CD4-positive, alpha-beta T cell treated with Interleukin-21 for 1 hour (primary cell): ENCODE data around the gene ICE1.
A peak's percentile ranks its signal among the peaks of the same experiment; 100 is the strongest.
"Not testable (repeated sequence)": the region's sequence is repeated elsewhere in the genome, so short reads cannot be mapped to it uniquely, and the experiment has no call there.

Experiments
- DNase-seq: peaks from one replicate; pipeline ENCODE4 v3.0.0-alpha.2; 2020

The ICE1 gene

GRCh38 chr5:5492087-5492933, 69.8 kb downstream of the ICE1 start:
- peak; percentile 74 for DNase-seq

GRCh38 chr5:5492934-5493271, 70.4 kb downstream of the ICE1 start:
- DNase-seq = not testable (repeated sequence)

- peak; percentile 91 for DNase-seq
Observed at GRCh38 chr5:5494489-5495402, 72.3 kb downstream of the ICE1 start.

- peak; percentile 29 for DNase-seq
Observed at GRCh38 chr5:5497152-5497788, 74.8 kb downstream of the ICE1 start.

GRCh38 chr5:5499442-5499841, 77.0 kb downstream of the ICE1 start:
- DNase-seq = no peak

GRCh38 chr5:5504325-5504724, 81.8 kb downstream of the ICE1 start:
- no peak for DNase-seq

GRCh38 chr5:5505815-5506214, 83.3 kb downstream of the ICE1 start:
- no peak for DNase-seq

GRCh38 chr5:5508391-5508790, 85.9 kb downstream of the ICE1 start:
- no peak for DNase-seq

- no peak for DNase-seq
Observed at GRCh38 chr5:5511904-5512416, 89.5 kb downstream of the ICE1 start.

- no peak for DNase-seq
Observed at GRCh38 chr5:5512543-5512942, 90.1 kb downstream of the ICE1 start.

- DNase-seq = not testable (repeated sequence)
Observed at GRCh38 chr5:5520622-5521021, 98.1 kb downstream of the ICE1 start.

- no peak for DNase-seq
Observed at GRCh38 chr5:5521029-5521428, 98.6 kb downstream of the ICE1 start.

- DNase-seq = no peak
Observed at GRCh38 chr5:5521478-5521877, 99.0 kb downstream of the ICE1 start.

- DNase-seq = no peak
Observed at GRCh38 chr5:5522336-5522735, 99.9 kb downstream of the ICE1 start.

GRCh38 chr5:5523066-5523505, 100.6 kb downstream of the ICE1 start:
- peak; percentile 78 for DNase-seq

- DNase-seq = no peak
Observed at GRCh38 chr5:5524327-5524726, 101.8 kb downstream of the ICE1 start.

- no peak for DNase-seq
Observed at GRCh38 chr5:5531371-5531770, 108.9 kb downstream of the ICE1 start.

GRCh38 chr5:5532306-5533076, 110.0 kb downstream of the ICE1 start:
- DNase-seq = no peak

- DNase-seq = no peak
Observed at GRCh38 chr5:5533927-5534326, 111.5 kb downstream of the ICE1 start.

- DNase-seq = no peak
Observed at GRCh38 chr5:5534333-5534732, 111.9 kb downstream of the ICE1 start.

GRCh38 chr5:5536871-5537270, 114.4 kb downstream of the ICE1 start:
- DNase-seq = no peak

GRCh38 chr5:5537426-5537825, 114.9 kb downstream of the ICE1 start:
- no peak for DNase-seq
